Ovary (tissue), 3 donors: Measurements from ENCODE around the gene LRP1B.

Experiments used
- EP300 ChIP-seq: sonication (generic); formaldehyde crosslinking; IDR thresholded peaks from one replicate; pipeline ENCODE4 v1.6.1; 2017; ENCODE audit warnings: antibody characterized with exemption
- TF ChIP-seq, protein P1 (sequence below), 3 donors: fragments of 450-650 bp in 2 of 3; fragments of 200-600 bp in 1 of 3; IDR thresholded peaks; one replicate each; pipeline versions ENCODE4 v1.5.1 to v1.8.0; 2016 to 2022; ENCODE audit warnings: antibody characterized with exemption in 3 of 3, mild to moderate bottlenecking in 1 of 3
- donor health status: DM: no; HTN: no; CAD: no.

- TF ChIP-seq, protein P1, sequence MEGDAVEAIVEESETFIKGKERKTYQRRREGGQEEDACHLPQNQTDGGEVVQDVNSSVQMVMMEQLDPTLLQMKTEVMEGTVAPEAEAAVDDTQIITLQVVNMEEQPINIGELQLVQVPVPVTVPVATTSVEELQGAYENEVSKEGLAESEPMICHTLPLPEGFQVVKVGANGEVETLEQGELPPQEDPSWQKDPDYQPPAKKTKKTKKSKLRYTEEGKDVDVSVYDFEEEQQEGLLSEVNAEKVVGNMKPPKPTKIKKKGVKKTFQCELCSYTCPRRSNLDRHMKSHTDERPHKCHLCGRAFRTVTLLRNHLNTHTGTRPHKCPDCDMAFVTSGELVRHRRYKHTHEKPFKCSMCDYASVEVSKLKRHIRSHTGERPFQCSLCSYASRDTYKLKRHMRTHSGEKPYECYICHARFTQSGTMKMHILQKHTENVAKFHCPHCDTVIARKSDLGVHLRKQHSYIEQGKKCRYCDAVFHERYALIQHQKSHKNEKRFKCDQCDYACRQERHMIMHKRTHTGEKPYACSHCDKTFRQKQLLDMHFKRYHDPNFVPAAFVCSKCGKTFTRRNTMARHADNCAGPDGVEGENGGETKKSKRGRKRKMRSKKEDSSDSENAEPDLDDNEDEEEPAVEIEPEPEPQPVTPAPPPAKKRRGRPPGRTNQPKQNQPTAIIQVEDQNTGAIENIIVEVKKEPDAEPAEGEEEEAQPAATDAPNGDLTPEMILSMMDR (IDR thresholded peaks at IDR 0.05) = no peak
- no peak for TF ChIP-seq EP300
Measured at GRCh38 chr2:140288726-140289125, 1842.1 kb downstream of the LRP1B start.
